NAMALWA (cell line): ENCODE data around the gene SEC14L5.

Experiments
- DNase-seq: peaks from one replicate; pipeline ENCODE4 v3.0.0-alpha.2; 2015; ENCODE audit warnings: low spot score

The SEC14L5 gene

GRCh38 chr16:5012887-5013286 lies 54.8 kb downstream of the SEC14L5 start:
- DNase-seq, result no peak

- DNase-seq, result peak; percentile 44
Measured at GRCh38 chr16:5015351-5015750, 57.2 kb downstream of the SEC14L5 start.

DNA sequence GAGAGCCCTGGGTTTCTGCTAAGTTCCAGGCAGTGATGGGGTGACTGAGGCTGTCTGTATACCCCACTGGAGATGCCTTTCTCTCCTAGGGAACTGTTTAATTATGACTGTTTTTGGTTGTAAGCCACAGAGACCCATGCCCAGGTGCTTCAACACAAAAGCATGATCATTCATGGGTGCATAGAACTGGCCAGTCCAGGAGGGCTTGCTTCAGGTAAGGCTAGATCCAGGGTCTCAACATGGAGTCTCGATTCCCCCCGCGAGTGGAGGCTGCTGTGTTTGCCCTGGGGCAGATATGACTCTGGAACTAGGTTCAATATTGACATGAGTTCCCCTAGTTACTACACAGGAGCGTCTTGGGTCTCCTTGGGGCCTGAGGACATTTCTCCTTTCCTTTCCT lies 57.8 kb downstream of the SEC14L5 start:
- no peak for DNase-seq

DNA sequence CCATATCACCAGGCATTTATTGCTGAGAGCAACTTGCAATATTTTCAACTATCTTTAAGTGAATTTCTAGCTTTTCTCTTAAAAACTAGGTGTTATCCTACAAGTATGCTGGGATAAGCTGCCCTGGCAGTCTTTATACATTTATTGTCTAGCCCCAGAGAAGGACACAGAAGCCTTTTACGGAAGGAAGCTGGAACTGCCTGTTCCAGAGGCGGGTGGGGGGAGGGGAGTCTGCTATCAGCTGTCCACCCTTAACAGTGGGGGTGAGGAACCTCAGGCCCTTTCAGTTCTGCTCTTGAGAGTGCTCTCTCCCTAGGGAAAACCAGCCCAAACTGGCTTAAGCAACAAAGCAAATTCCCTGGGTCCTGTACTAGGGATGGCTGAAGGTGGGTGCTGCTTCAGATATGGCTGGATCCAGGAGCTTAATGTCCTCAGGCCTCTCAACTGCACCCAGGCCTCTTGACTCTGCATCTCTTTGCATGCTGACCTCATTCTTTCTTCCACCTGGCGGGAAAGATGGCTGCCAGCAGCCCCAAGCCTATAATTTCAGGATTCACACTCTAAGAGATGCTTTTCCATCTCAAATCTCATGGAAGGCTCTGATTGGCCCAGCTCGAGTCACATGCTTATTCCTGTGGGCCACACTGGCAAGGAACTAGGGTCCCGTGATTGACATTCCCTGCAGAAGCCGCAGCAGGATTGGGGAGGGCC lies 59.0 kb downstream of the SEC14L5 start:
- DNase-seq, result no peak

- DNase-seq, result no peak
Measured at GRCh38 chr16:5017678-5017969, 59.5 kb downstream of the SEC14L5 start.

DNA sequence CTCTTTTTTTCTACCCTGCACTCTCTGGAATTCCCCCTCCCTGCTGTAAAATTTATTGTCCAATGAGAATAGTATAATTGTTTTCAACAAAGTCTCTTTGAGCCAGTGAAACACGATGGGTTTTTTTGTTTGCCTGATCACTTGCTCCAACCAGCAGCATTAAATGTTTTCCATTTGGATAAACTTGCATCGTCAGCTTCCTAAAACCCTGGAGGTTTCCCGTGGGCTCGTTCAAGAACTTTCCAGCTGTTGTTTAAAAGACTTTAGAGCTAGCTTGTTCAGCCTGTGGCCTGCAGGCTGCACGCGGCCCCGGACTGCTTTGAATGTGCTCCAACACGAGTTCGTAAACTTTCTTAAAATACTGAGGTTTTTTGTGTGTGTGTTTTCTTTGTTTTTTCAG lies 60.7 kb downstream of the SEC14L5 start:
- no peak for DNase-seq

DNA sequence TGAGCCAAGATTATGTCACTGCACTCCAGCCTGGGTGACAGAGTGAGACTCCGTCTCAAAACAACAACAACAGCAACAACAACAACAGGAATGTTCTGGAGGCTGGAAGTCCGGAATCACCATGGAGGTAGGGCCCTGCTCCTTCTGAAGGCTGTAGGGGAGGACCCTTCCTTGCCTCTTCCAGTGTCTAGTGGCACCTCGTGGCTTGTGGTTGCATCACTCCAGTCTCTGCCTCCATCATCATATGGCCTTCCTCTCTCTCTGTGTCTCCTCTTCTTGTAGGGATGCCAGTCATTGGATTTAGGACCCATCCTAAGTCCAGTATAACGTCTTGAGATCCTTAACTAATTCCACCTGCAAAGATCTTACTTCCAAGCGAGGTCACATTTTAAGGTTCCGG lies 61.6 kb downstream of the SEC14L5 start:
- DNase-seq, result no peak

DNA sequence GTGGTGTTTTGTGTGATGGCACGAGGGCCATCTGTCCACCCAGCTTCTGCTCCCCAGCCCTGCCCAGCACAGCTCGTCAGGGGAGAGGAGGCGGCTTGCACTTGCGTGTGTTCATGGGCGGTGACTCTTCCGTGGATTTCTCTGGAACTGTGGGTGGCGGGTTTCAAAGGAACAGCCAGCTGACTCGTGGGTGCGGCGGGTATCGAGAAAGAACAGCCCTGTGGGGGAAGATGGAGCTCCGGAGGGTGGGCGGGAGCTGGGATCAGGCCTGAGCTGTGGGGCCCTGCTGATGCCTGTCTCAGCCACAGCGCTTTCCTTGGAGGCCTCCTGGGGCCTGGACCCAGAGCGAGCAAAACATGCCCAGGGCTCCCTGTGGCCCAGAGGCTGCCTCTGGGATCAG lies 62.4 kb downstream of the SEC14L5 start:
- no peak for DNase-seq

DNA sequence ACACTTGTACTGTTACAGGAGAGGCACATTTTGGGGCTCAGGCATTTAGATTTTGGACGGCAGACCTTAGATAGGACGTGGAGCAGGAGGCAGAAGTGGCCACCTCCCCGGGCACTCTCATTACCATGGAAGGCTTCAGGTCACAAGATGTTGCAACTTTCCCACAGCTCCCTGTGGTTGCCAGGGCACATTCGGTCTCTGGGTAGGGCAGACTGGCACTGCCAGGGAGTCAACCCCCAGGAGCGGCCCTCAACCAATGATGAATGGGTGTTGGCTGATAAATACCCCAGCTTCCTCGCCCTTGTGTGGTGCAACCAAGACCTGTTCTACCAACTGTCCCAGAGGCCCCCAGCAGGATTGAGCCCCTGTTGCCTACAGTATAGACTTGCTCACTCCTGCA lies 64.4 kb downstream of the SEC14L5 start:
- DNase-seq, result no peak

DNA sequence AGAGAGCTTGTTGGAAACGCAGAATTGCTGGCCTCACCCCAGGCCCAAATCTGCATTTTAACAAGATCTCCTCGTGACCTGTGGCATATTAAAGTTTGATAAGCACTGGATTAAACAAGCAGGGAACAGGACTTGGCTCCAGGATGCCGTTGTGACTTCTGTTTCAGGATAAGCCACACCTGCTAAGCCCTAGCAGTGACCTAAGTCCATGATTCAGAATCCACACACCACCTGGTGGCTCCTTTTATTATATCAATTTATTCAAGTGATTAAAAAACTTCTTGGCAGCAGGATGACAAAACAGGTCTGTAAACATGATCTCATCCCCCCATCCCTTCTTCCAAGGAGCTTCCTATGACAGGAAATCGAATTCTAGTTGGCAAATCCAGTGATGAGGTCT lies 66.5 kb downstream of the SEC14L5 start:
- peak; percentile 62 for DNase-seq

DNA sequence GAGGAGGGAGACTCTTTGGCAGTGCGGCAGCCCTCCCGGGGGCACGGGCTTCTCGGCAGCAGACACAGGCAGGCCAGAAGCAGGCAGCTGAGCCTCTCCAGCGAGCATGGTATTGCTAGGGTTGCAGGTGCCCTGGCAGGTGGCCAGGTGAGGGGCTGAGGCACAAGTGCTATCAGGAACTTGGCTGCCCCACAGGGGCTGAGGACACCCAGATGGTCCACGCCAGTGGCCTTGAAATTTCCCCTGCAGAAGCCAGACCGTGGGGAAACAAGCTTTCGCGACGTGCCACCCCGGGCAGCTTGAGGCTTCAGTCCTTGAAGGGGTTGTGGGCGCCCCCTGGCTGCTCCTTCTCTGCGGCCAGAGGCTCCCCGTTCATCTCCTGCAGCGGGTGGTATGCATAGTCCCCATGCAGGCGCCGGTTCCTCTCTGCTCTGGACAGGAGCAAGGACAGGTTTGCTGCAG lies 67.1 kb downstream of the SEC14L5 start:
- DNase-seq, result peak; percentile 60

GRCh38 chr16:5026664-5027063 lies 68.5 kb downstream of the SEC14L5 start:
- DNase-seq, result no peak

DNA sequence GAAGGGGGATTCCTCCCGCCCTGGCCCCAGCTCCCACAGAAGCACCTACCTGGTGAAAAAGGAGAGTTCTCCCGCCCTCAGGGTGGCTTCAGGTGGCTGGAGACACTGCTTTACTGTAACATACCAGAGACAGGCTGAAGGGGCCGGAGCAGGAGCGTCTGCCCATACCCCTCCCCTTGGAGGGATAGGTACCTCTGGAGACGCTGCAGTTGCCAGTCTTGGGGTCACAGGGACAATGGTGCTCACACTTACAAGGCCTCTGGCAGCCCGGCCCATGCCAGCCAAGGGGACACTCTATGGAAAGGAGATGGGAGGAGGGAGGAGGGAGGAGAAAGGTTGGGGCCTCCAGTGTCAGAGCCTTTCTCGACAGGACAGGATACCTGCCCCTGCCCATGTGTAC lies 69.0 kb downstream of the SEC14L5 start:
- no peak for DNase-seq

DNA sequence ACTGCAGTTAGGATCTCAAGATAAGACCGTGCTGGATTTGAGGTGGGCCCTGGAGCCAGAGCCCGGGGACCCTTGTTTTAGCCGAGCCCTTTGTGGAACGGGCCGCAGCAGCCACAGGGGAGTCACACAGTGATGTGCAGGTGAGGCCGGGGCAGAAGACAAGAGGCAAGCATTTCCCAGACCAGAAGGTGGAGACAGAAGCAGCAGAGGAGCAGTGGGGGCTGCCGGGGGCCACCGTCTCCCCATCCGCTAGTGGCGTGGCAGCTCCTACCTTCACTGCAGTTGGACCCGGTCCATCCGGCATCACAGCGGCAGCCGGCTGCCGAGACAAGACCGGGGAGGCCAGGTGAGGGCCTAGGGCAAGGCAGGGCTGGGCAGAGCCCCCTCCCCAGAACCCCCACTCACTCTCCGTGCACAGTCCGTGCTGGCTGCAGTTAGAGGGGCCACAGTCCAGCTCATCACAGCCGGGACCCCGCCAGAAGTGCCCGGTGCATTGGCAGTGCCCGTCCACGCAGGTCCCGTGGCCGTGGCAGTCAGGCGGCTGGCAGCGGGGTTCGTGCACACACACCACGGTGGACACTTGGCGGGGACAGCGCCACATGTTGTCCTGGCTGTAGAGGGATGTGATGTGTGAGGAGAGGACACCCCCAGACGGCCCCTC lies 69.6 kb downstream of the SEC14L5 start:
- DNase-seq, result no peak

DNA sequence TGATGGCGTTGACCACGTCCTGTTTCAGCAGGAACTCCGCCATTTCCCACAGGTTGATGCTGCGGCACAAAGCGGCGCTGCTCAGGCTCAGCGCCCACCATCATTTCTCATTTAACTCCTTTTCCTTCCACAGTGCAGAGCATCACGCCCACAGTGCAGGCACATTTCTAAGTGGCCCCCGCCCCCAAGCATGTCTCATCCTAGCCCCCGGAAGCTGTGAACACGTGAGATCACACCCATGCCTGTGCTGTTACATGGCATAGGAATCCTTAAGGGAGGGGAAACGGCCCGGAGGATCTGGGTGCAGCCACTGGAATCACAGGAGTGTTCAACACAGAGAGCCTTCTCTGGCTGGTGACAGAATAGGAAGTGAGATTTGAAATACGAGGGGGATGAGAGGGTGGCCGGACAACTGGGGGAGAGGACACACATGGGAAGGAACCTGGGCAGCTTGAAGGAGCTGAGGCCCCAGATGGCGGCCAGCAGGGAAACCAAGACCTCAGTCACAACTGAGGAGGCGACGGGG lies 70.9 kb downstream of the SEC14L5 start:
- DNase-seq, result no peak

- no peak for DNase-seq
Measured at GRCh38 chr16:5030251-5030870, 72.2 kb downstream of the SEC14L5 start.

DNA sequence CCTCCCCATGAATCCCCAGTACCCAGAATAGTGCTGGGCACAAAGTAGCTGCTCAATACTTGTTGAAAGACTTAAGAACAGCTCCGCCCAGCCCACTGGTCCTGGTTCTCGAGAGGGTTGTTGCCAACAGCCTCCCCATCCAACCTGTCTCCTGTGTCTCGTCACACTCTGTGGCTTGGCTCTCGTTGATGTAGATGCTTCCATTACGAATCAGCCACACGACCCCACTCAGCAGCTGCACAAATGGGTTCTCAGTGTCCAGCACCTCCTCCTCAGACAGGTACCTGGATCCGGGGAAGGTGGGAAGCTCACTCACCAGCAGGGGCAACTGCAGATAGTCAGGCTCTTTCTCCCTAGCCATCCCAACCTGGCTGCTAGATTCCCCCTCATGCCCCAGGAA lies 73.5 kb downstream of the SEC14L5 start:
- DNase-seq, result no peak

- DNase-seq, result no peak
Measured at GRCh38 chr16:5032748-5033167, 74.6 kb downstream of the SEC14L5 start.

DNA sequence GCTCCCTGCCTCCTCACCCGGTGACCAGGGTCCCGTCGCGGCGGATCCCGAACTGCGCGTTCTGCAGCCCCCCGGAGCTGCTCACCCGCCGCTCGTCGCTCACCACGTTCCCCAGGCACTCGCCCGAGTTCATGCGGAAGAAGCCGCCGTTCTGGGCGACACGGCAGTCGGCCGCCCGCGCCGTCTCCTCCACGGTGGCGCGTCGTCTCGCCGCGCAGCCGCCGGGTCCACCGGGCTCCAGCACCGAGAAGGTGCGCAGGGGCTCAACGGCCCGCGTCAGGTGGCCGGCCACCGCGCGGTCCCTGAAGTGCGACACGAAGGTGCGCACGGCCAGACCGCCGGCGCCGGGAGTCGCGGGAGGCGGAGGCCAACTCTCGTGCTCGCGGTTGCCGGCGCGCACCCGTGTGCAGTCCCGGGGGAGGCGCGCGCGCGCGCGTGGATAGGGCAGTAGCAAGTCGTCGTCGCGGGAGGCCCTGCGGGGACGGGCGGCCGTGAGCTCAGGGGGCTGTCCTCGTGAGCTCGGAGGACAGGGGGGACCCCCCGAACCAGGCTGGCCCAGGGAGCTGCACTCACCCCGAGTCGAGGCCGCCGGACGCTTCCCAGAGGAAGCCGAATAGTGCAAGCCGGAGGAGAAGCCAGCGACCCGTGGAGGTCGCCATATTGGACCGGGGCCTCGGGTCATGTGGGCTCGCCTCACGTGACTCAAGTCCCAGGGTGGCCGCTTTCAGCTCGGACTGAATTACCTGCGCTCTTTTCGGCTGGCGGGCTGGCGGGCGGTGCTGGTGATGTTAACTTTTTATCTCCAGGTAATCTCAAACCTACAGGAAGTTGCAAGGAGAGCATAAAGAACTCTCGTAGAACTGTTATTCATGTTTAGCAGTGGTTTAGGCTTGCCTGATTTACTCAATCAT lies 75.4 kb downstream of the SEC14L5 start, which contains the start of gene NAGPA:
TSS of gene NAGPA (minus strand) at position 680 of the 911 bp plus-strand sequence. CDS start at position 659, 21 bp downstream.
- peak; percentile 85 for DNase-seq

- DNase-seq, result no peak
Measured at GRCh38 chr16:5034167-5034523, 76.0 kb downstream of the SEC14L5 start.

- no peak for DNase-seq
Measured at GRCh38 chr16:5035909-5036227, 77.7 kb downstream of the SEC14L5 start.
